NOMO-1 treated with DMSO at 0.1 percent for 48 hours (cell line): ENCODE results near the gene BARHL1.

ENCODE experiments used
- DNase-seq: peaks from one replicate; lab custom pipeline; 2025; ENCODE audit not compliant: unreplicated experiment; lab: John Stamatoyannopoulos, UW

The BARHL1 gene

DNA sequence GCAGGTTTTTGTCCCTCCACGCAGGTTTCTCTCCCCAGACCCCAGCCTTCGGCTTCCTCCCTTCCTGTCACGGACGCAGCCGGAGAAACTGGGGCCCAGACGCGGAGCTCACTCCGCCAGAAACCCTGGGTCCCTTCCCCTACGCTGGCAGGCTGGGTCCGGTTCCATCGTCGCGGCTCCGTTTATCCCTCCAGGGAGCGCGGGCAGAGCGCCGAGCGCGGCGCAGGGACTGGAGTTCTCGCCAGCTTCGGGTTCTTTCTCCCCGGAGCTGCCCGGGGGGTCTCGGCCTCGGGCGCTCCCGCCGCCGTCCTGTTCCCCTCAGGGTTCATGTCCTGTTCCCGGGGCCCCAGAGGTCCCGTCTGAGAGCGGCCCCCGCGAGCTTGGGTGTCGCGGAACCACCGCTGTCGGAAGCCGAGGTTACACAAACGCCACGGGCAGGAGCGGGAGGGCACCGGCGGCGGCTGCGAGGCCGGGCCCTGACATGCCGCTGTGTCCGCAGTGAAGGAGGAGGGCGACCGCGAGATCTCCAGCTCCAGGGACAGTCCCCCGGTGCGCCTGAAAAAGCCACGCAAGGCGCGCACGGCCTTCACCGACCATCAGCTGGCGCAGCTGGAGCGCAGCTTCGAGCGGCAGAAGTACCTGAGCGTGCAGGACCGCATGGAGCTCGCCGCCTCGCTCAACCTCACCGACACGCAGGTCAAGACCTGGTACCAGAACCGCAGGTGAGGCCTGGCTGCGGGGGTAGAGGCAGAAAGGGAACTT, 4.6 kb downstream of the BARHL1 start:
- no peak for DNase-seq

DNA sequence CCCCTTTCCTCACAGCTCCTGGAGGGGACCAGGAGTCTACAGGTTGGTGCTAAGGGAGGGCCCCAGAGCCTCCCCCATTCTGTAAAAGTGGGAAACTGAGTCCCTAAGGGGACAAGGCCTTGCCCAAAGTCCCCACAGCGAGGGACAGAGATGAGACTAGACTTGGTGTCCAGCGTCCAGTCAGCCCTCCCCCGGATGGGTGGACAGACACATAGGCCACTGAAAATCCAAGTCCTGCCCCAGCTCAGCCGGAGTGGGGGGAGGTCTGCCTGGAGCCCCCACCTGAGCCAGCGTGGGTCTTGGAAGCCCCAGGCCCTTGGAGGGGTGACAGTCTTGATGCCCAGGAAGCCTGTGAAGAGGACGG, 5.2 kb downstream of the BARHL1 start:
- DNase-seq = no peak

DNA sequence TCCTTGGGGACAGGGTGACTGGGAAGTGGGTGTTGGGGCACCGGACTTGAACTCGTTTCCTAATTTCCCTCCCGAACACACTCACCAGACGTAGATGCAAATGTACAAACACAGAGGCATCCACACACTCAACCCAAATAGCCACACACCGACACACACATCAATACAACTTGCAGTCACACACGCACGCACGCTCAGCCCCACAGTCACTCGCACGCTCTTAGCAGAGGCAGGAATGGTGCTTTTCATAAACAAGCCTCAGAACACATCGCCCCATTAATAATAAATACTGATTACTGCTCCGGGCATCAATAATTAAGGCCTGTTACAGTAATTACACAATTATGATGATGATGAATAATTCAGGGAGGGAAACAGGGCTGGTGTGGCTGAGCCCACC, 5.7 kb downstream of the BARHL1 start:
- no peak for DNase-seq

DNA sequence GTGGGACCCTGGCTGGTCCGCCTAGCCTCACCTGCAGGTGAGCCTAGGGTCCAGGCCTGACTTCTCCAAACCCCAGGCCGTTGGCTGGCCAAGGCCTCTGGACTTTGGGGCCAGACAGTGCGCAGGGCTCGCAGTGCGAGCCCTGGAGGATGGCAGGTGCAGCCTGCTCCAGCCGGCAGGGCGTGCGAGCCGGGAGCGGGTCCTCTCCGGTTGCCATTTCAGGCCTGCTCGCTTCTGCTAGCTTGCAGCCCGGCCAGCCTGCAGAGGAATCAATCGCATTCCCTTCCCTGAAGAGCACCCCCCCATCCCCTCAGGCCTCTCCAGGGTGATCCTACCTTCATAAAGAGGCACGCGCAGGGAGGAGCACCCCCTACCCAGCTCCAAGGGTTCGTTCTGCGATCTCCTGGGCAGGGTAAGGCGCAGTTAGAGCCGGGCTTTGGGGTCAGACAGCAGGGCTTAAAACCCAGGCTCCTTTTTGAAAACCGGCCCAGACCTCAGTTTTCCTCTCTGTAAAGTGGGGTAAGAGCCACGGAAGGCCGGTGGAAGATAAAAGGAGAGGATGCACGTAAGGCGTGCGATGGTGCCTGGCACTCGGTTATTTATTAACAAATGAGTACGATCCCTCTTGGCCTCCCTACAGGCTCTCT, 6.2 kb downstream of the BARHL1 start:
- no peak for DNase-seq

DNA sequence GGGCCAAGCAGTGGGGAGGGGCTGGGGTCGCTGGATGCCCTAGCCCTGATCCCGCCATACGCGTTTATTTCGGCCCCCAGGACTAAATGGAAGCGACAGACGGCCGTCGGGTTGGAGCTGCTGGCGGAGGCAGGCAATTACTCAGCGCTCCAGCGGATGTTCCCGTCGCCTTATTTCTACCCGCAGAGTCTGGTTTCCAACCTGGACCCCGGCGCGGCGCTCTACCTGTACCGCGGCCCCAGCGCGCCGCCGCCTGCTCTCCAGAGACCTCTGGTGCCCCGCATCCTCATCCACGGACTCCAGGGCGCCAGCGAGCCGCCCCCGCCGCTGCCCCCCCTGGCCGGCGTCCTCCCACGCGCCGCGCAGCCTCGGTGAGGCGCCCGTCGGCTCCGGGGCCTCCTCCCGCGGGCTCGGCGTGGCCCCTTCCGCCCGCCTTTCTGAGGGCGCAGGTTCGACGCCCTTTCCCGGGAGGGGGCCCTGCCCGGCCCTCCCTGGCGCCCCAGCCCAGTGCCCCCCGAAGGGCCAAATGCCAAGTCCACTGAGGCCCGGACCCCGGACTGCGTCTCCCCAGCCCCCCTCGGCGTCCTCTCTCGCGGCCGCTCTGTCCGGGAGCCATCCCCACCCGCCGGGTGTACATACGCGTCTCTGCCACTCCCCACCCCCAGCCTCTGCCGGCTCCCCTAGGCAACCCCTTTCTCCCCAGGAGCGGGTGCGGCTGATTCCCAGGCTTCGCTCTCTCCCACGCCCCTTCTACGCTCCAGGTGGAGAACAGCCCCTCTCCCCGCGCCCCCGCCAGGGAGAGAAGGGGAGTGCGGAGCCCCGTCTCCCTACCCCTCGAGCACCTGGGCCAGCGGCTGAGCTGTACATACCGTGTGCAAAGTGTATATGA, 7.0 kb downstream of the BARHL1 start:
- no peak for DNase-seq

DNA sequence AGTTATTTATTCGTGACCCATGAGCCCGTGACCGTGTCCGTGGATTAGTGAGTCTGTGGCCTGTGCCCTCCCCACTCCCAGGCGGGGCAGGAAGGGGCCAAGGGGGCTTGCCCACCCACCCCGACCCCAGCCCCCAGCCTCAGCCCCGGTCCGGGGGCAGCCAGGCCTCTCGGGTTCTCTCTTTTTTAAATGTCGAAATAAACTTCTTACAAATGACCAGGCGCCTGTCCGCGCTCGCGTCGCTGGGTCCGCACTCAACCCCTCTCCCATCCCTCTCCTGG, 7.6 kb downstream of the BARHL1 start:
- no peak for DNase-seq

DNA sequence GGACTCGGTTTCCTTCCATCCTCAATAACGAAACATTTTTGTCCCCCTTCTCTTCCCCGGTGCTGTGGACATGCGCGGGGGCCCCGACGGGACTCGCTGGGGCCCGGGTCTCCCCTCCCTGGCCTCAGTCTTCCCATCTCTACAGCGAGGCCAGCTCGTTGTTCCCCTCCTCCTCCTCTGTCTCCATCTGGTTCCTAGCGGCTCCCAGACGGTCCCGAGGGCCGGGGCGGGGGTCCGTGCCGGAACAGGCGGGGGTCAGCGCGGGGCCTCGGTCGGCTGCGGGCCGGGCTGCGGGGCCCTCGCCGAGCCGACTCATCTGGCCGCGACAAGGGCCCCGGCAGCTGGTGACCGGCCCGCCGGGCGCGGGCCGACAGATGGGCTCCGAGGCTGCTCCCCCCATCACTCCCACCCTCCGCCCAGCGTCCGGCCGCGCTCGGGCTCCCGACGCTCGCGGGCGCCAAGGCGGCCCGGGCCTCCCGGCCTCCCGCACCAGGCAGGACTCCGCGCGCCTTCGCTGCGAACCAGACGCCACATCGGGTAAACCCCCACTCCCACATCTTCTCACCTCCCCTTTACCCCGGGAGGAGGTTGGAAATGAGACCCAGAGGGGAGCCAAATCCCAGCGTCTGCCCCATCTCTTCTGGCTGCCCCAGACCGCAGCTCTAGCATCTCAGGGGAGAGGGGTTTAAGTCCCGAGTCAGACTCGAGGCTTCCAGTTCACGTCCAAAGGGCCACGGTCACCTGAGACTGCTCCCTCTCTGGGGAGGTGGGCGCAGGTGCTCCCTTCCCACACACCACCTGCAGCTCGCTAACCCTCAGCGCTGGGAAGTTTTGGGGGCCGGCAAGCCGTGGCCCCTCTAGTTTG, 8.1 kb downstream of the BARHL1 start:
- DNase-seq = no peak

DNA sequence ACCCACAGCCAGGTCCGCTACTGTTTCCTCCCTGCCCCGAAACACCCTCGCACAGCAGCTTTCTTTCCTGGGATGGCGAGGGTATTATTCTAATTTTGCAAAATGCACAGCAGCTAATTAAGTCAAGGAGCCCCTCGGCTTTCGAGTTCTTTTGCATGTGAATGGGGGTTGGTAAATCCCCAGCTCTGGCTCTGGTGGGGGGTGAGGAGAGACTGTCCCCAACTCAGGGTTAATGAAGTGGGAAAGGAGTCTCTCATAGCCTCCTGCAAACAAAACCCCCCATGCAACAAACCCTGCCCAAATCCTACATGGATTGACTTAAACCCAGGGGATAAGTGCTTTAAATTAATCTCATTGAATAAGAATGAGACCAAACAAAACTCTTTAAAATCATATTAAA, 8.8 kb downstream of the BARHL1 start:
- no peak for DNase-seq

DNA sequence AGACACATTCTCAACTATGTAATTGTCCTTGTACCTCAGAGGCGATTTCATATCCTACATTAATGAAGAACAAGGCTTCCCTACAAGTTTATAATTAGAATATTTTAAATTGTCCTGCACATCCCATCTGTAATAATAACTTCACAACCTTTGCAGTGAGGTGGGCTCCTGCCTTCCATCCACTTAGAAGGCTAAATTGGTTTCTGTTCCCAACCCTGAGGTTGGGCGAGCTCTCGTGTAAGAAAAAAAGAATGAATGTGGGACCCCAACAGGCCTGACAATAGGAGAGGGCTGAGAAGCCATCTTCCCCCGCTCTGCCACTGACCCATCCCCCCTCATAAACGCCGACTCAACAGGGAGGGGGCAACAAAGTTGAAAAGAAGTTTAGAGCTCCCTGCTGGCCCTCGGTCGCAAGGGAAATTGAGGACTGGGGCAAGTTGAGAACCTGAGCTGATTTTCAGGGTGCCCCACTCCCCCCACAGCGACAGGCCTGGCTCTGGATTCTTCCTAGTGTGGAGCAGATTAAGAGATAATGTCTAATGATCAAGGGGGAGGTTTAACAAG, 9.4 kb downstream of the BARHL1 start:
- no peak for DNase-seq

DNA sequence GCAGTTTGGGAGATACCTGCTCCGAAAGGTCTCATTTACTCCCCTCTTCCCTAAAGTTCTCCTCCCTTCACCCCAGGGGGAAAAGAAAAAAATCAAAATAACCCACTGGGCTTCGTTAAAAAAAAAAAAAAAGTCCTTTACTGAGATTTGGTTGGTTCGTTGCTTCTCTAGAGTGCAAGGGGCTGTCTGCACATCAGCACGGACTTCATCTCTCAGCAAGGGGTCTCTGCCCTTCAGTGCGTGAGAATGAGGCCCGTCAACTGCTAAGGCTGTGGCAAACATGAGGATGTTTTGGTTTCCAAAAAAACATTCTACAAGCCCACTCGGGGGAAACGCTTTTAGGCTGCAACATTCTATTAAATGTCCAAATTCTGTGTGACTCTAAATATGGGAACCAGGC, 10.0 kb downstream of the BARHL1 start:
- DNase-seq = no peak

DNA sequence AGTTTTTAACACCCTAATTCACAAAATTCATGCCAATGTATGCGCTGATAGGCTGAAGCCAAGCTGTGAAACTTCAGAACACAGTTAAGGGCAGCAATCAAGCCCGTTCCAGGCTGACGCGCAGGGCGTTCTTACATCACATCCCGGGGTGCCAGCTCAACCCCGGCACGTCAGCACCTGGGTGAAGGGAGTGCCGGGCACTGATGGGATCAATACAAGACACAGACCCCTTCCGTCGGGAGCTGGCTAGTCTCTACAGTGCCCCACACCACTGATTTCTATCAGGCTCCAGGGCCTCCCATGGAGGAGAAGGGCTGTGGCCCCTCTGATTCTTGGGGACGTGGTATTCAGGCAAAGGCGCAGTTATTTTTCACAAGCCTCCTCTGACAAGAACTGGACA, 12.0 kb downstream of the BARHL1 start:
- no peak for DNase-seq

DNA sequence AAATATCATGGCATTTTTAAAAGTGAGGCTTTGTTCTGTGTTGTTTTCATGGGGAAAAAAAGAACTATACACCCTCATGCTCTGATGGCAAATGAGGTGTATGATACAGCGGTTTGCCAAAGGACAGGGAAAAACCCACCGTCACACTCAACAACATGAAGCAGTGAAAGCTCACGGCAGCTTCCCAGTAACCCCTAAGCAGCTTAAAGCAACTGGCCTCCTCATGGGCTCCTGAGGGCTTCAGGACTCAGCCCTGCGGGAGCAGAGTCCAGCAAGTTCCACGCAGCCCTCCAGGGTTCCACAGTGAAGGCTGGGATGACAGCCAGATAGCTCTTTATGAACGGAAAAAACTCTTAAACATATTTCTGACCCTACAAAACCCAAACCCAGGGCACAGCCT, 12.9 kb downstream of the BARHL1 start:
- DNase-seq = no peak

DNA sequence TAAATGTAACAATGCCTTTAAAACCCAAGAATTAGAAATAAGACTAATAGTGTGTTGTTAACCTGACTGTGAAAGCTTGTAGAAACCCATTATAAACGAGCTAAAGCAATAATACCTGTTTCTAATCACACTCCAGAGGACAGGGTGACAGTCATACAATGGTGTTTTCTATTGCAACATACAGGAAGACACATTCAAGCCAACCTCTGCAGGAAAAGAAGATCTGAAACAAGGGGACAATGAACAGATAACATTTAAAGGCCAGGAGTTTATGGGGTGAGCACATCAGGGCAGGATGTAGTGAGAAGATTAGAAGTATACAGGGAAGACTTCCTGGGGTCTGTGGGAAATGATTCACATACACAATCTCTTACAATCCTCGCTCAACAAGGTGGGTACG, 13.8 kb downstream of the BARHL1 start:
- DNase-seq = peak; percentile 62

DNA sequence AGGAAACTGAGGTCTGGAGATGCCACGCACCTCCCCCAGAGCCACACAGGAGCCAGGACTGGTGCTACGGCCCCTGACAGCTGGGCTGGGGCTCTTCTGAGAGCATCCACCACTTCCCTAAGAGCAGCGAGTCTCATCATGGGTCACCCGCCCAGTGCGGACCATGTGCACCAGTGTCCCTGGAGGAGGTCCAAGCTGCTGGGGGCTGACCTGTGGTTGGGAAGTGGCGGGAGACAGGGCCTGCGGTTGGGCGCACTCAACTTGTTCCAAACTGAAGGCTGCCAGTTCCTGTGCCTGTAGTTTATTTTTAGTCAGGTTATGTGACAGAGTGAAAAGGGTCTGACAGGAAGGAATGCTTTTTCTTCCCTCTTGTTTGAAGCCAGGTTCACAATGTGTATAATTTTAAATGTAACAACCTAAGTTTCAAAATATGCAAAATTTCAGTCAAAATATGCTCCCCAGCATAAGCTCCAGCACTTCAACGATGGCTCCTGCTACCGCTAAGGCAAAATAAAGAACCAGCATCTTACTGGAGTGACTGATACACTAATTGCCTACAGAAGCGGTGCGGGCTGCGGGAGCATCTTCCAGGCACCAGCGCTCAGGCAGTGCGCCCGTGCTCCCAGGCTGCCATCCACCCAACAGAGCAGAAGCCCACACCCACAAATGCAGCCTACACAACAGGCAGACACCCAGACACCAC, 14.8 kb downstream of the BARHL1 start:
- peak; percentile 14 for DNase-seq

DNA sequence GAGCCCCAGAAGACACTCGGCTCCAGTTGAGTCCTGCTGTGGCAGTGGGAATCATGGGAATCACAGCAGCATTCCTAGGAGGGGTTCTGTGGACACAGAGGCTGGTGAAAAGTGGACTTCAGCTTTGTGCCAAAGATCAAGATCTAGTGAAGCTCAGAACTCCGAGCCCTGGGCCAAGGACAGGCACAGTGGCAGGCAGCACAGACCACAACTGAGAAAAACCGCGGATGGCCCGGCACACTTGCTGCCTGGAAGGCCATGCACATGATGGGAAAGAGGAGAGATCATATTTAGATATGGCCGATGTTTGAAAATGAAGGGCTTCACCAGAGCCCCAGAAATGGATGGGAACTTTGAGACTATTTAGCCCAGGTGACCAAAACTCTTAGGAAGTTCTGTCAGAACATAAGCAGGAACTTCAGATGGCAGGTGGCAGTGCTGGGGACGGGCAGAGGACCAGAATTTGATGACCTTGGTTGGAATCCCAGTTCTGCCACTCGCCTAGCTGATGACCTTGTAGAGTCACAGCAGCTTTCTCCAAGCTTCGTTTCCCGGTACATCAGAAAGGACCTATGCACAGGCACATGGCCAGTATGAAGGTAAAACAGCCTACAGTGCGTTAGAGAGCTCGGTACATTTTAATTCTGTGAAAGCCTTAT, 18.0 kb downstream of the BARHL1 start:
- DNase-seq = no peak

DNA sequence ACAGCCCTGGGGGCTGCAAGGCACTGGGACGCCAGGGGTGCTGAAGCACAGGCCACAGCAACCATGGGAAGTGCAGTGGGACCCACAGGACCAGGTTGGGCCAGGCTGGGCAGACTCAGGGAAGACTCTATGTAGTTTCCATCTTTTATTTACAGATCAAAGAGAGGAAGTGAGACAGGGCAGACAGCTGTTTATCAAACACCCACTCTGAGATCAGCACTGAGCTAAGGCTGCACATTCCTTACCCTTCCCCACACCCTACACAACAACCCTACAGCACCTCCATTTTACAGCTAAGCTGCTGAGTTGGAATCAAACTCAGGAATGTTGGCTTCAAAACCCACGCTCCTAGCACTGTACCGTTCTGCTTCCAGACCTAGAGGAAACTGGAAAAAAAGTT, 19.8 kb downstream of the BARHL1 start:
- DNase-seq = no peak

DNA sequence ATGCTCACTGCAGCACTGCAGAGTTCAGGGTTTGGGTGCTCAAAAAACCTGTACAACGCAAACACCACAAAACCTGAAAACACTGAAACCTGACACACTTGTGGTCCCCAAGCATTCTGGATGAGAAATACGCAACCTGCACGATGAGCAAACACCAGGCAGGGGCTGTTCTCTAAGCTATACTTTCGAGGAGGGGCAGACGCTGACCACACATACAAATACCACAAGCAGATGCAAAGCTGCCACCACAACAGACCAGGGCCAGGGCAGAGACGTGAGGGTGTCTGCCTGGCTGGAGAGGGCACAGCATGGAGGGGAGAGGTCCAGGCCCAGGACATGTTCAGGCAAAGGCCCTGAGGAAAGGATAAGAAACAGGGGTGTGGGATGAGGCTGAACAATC, 23.0 kb downstream of the BARHL1 start:
- no peak for DNase-seq

DNA sequence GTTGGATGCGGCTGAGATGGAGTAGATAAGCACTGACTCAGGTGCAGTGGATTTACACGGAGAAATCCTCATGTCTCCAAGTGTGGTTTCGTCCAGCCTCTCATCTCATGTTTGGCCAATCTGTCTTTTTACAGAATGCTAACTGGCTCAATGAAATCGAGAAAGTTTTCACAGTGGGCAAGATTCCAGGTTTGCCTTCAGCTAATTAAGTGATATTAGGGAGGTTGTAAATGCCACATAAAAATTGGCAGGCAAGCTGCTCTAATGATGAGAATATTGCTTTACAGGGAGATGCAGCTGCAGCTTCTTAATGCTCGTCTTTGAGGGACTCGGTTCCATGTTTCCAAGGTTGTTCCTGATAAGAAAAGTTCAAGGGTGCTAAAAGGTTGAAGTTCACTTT, 23.7 kb downstream of the BARHL1 start:
- no peak for DNase-seq

DNA sequence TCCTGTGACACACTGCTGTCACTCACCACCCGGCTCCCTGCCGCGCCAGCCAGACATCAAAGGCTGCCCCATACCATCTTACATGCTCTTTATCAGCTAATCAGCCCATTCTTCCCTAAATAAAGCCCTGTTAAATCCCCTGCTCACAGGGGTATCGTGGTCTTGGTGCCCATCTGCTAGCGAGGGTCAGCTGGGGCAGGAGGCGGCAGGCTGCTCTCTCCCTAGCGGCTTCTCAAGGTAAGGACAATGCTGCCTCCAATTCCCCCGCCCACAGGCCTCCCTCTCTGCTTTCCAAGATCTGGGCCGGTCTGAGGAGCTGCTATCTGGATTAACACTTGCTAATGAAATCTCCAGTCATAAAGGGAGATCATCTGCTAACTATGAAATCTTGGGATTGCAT, 26.8 kb downstream of the BARHL1 start:
- DNase-seq = no peak

DNA sequence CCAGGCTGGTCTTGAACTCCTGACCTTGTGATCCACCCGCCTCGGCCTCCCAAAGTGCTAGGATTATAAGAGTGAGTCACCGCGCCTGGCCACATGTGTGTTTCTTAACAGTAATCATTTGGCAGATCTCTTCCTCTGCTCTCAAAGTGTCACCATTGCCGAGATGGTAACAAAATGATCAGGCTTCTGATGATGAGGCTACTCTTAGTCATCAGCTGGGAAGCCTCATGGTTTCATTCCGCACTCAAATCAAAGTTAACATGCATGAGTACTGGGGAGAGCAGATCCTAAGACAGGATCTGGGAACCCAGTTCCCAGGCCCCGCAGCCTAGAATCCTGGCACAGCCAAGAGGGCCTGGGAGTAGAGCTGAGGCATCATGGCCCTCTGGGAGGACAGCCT, 27.4 kb downstream of the BARHL1 start:
- no peak for DNase-seq
